Activated CD4-positive, CD25-positive, alpha-beta regulatory T cell treated with anti-CD3 and anti-CD28 coated beads, Interleukin-2, amount 50 U/mL, for 72 hours (primary cell): ENCODE results near the gene ARL14.

Source experiments
- DNase-seq: peaks from one replicate; pipeline ENCODE4 v3.0.0; 2021

Gene ARL14

GRCh38 chr3:160676547-160677303, at the start of gene ARL14:
ARL14 (plus strand) TSS chr3:160677160; CDS start chr3:160677347, 187 bp downstream.
- DNase-seq = no peak

- no peak for DNase-seq
These were observed 47.5 kb upstream of the ARL14 start for GRCh38 chr3:160629491-160629890.

- no peak for DNase-seq
These were observed 43.4 kb upstream of the ARL14 start for GRCh38 chr3:160633361-160634083.

GRCh38 chr3:160635213-160635612, 41.7 kb upstream of the ARL14 start:
- no peak for DNase-seq

- no peak for DNase-seq
These were observed 39.9 kb upstream of the ARL14 start for GRCh38 chr3:160637086-160637485.

GRCh38 chr3:160638184-160638583, 38.8 kb upstream of the ARL14 start:
- no peak for DNase-seq

- DNase-seq = no peak
These were observed 35.2 kb upstream of the ARL14 start for GRCh38 chr3:160641665-160642309.

GRCh38 chr3:160643994-160644393, 33.0 kb upstream of the ARL14 start:
- DNase-seq = no peak

- DNase-seq = no peak
These were observed 32.5 kb upstream of the ARL14 start for GRCh38 chr3:160644491-160644890.

GRCh38 chr3:160648701-160649100, 28.3 kb upstream of the ARL14 start:
- DNase-seq = no peak

GRCh38 chr3:160649596-160649995, 27.4 kb upstream of the ARL14 start:
- no peak for DNase-seq

- no peak for DNase-seq
These were observed 23.4 kb upstream of the ARL14 start for GRCh38 chr3:160653512-160653911.

GRCh38 chr3:160660902-160661301, 16.1 kb upstream of the ARL14 start:
- no peak for DNase-seq

GRCh38 chr3:160661660-160662059, 15.3 kb upstream of the ARL14 start:
- DNase-seq = no peak

- DNase-seq = no peak
These were observed 11.7 kb upstream of the ARL14 start for GRCh38 chr3:160665231-160665630.

GRCh38 chr3:160665784-160666526, 11.0 kb upstream of the ARL14 start:
- DNase-seq = no peak

GRCh38 chr3:160667452-160667851, 9.5 kb upstream of the ARL14 start:
- DNase-seq = no peak

GRCh38 chr3:160668454-160668853, 8.5 kb upstream of the ARL14 start:
- DNase-seq = no peak

- no peak for DNase-seq
These were observed 5.7 kb upstream of the ARL14 start for GRCh38 chr3:160671231-160671630.

- no peak for DNase-seq
These were observed 5.0 kb upstream of the ARL14 start for GRCh38 chr3:160671995-160672394.

GRCh38 chr3:160673188-160673587, 3.8 kb upstream of the ARL14 start:
- DNase-seq = no peak

- no peak for DNase-seq
These were observed 1.3 kb upstream of the ARL14 start for GRCh38 chr3:160675566-160676124.

- no peak for DNase-seq
These were observed 510 bp downstream of the ARL14 start for GRCh38 chr3:160677459-160677881.
